ENCODE measurements around the gene NUDT14.

Gene NUDT14

DNA sequence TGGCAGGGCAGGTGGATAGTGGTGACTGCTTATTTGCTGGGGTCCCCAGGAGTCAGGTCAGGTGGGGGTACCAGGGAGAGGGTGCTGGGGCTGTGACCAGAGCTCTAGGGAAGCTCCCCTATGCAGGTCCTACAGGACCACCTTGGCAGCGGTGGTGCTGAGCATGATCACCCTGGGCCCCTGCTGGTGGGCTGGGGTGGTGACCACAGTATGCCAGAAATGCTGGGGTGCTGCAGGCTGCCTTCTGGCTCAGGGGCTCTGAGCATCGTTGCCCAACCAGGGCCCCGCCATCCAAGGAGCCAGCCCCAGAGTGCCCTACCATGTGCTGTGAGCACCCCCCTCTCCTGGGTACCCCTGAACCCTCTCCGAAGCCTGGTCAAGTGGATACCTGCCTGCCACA lies 17.5 kb upstream of the NUDT14 start:
- no peak for ATAC-seq
- TF ChIP-seq ZC3H10 (CRISPR knock-in tag; IDR thresholded peaks at IDR 0.05) (no peak), PPARA (CRISPR knock-in tag; IDR thresholded peaks at IDR 0.05; ENCODE audit: borderline replicate concordance) (no peak), ZFP3 (CRISPR knock-in tag; IDR thresholded peaks at IDR 0.05) (no peak), OSR1 (CRISPR knock-in tag; IDR thresholded peaks at IDR 0.05) (no peak), ESRRG (CRISPR knock-in tag; IDR thresholded peaks at IDR 0.05) (no peak), ZFP30 (CRISPR knock-in tag; IDR thresholded peaks at IDR 0.05) (no peak), ARNTL (CRISPR knock-in tag; IDR thresholded peaks at IDR 0.05; ENCODE audit: borderline replicate concordance, low read depth) (no peak), ISL1 (CRISPR knock-in tag; IDR thresholded peaks at IDR 0.05) (no peak), RARB (CRISPR knock-in tag; IDR thresholded peaks at IDR 0.05) (no peak)
- TF ChIP-seq, protein P1, sequence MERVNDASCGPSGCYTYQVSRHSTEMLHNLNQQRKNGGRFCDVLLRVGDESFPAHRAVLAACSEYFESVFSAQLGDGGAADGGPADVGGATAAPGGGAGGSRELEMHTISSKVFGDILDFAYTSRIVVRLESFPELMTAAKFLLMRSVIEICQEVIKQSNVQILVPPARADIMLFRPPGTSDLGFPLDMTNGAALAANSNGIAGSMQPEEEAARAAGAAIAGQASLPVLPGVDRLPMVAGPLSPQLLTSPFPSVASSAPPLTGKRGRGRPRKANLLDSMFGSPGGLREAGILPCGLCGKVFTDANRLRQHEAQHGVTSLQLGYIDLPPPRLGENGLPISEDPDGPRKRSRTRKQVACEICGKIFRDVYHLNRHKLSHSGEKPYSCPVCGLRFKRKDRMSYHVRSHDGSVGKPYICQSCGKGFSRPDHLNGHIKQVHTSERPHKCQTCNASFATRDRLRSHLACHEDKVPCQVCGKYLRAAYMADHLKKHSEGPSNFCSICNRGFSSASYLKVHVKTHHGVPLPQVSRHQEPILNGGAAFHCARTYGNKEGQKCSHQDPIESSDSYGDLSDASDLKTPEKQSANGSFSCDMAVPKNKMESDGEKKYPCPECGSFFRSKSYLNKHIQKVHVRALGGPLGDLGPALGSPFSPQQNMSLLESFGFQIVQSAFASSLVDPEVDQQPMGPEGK (CRISPR knock-in tag; IDR thresholded peaks at IDR 0.05; ENCODE audit: borderline replicate concordance), result no peak
- TF ChIP-seq, protein P2, sequence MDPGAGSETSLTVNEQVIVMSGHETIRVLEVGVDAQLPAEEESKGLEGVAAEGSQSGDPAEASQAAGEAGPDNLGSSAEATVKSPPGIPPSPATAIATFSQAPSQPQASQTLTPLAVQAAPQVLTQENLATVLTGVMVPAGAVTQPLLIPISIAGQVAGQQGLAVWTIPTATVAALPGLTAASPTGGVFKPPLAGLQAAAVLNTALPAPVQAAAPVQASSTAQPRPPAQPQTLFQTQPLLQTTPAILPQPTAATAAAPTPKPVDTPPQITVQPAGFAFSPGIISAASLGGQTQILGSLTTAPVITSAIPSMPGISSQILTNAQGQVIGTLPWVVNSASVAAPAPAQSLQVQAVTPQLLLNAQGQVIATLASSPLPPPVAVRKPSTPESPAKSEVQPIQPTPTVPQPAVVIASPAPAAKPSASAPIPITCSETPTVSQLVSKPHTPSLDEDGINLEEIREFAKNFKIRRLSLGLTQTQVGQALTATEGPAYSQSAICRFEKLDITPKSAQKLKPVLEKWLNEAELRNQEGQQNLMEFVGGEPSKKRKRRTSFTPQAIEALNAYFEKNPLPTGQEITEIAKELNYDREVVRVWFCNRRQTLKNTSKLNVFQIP (CRISPR knock-in tag; IDR thresholded peaks at IDR 0.05; ENCODE audit: borderline replicate concordance, low read depth), result no peak
- TF ChIP-seq, protein P3, sequence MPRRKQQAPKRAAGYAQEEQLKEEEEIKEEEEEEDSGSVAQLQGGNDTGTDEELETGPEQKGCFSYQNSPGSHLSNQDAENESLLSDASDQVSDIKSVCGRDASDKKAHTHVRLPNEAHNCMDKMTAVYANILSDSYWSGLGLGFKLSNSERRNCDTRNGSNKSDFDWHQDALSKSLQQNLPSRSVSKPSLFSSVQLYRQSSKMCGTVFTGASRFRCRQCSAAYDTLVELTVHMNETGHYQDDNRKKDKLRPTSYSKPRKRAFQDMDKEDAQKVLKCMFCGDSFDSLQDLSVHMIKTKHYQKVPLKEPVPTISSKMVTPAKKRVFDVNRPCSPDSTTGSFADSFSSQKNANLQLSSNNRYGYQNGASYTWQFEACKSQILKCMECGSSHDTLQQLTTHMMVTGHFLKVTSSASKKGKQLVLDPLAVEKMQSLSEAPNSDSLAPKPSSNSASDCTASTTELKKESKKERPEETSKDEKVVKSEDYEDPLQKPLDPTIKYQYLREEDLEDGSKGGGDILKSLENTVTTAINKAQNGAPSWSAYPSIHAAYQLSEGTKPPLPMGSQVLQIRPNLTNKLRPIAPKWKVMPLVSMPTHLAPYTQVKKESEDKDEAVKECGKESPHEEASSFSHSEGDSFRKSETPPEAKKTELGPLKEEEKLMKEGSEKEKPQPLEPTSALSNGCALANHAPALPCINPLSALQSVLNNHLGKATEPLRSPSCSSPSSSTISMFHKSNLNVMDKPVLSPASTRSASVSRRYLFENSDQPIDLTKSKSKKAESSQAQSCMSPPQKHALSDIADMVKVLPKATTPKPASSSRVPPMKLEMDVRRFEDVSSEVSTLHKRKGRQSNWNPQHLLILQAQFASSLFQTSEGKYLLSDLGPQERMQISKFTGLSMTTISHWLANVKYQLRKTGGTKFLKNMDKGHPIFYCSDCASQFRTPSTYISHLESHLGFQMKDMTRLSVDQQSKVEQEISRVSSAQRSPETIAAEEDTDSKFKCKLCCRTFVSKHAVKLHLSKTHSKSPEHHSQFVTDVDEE (CRISPR knock-in tag; IDR thresholded peaks at IDR 0.05), result no peak

DNA sequence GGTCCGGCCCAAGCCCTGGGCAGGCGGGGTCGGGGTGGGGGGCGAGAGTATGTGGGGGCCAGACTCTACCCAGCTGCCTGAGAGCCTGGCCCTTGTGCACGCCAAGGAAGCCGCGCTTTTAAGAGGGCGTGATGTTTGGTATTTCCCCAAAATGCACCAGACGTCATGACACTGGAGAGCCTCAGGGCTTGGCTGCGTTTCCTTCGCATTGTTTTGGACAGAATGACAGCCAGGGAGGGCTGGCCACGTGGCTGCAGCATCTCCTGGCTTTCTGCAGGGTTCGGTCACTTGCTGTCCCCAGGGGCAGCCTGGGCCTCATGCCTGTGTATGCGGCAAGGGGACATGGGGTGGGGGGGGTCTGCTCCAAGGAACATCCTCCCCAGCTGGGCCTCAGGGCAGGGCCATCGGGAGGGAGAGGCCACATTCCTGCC lies 16.1 kb upstream of the NUDT14 start:
- no peak for TF ChIP-seq RARB (CRISPR knock-in tag; IDR thresholded peaks at IDR 0.05)
- TF ChIP-seq ZNF70 (CRISPR knock-in tag; IDR thresholded peaks at IDR 0.05), result no peak
- TF ChIP-seq OSR1 (CRISPR knock-in tag; IDR thresholded peaks at IDR 0.05), result no peak
- TF ChIP-seq, protein P4, sequence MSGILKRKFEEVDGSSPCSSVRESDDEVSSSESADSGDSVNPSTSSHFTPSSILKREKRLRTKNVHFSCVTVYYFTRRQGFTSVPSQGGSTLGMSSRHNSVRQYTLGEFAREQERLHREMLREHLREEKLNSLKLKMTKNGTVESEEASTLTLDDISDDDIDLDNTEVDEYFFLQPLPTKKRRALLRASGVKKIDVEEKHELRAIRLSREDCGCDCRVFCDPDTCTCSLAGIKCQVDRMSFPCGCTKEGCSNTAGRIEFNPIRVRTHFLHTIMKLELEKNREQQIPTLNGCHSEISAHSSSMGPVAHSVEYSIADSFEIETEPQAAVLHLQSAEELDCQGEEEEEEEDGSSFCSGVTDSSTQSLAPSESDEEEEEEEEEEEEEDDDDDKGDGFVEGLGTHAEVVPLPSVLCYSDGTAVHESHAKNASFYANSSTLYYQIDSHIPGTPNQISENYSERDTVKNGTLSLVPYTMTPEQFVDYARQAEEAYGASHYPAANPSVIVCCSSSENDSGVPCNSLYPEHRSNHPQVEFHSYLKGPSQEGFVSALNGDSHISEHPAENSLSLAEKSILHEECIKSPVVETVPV (CRISPR knock-in tag; IDR thresholded peaks at IDR 0.05), result no peak
- TF ChIP-seq ZFP3 (CRISPR knock-in tag; IDR thresholded peaks at IDR 0.05), result no peak
- TF ChIP-seq PPARA (CRISPR knock-in tag; IDR thresholded peaks at IDR 0.05; ENCODE audit: borderline replicate concordance), result no peak
- no peak for TF ChIP-seq SNAI2 (CRISPR knock-in tag; IDR thresholded peaks at IDR 0.05)
- TF ChIP-seq ZNF565 (CRISPR knock-in tag; conservative IDR thresholded peaks at IDR 0.05; ENCODE audit: low read depth), result no peak
- TF ChIP-seq, protein P1 (CRISPR knock-in tag; IDR thresholded peaks at IDR 0.05; ENCODE audit: borderline replicate concordance), result no peak
- no peak for TF ChIP-seq ISL1 (CRISPR knock-in tag; IDR thresholded peaks at IDR 0.05)
- no peak for TF ChIP-seq ARNTL (CRISPR knock-in tag; IDR thresholded peaks at IDR 0.05; ENCODE audit: borderline replicate concordance, low read depth)
- no peak for TF ChIP-seq TCF4 (CRISPR knock-in tag; IDR thresholded peaks at IDR 0.05; ENCODE audit: borderline replicate concordance)
- no peak for ATAC-seq

DNA sequence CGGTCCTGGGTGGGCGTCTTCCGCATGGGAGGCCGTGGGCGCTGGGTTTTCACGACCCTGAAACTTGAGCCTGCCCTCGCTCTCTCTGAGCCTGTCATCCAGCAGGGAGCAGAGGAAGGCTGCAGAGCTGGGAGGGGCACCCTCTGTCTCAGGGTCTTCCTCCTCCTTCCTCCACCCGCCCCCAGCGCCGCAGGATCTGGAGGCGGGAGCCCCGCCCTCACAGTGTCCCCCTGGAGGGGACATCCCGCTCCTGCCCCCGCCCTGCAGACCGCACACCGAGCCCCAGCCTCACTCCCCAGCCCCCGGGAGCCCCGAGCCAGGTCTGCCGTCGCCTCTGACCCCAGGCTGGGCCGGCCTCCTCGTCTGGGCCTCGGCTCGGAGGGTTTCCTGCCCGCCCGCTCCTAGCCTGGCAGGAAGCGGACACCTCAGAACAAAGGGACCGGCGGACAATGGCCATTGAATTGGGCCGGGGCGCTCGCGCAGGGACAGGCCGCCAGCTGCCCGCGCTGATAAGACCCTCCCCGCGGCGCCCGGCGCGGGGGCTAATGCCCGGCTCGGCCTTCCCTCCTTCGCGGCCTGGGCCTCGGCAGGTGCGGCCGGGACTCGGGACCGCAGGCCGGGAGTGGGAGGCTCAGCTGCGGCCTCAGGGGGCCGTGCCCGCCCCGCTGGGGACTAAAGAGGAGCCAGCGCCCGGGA lies 15.3 kb upstream of the NUDT14 start:
- TF ChIP-seq ZNF70 (CRISPR knock-in tag; IDR thresholded peaks at IDR 0.05) (no peak), ARNTL (CRISPR knock-in tag; IDR thresholded peaks at IDR 0.05; ENCODE audit: borderline replicate concordance, low read depth) (no peak), ZNF565 (CRISPR knock-in tag; conservative IDR thresholded peaks at IDR 0.05; ENCODE audit: low read depth) (no peak), GLIS3 (CRISPR knock-in tag; IDR thresholded peaks at IDR 0.05) (no peak), SNAI2 (CRISPR knock-in tag; IDR thresholded peaks at IDR 0.05) (no peak), PPARA (CRISPR knock-in tag; IDR thresholded peaks at IDR 0.05; ENCODE audit: borderline replicate concordance) (no peak), ZFP30 (CRISPR knock-in tag; IDR thresholded peaks at IDR 0.05) (no peak), ISL1 (CRISPR knock-in tag; IDR thresholded peaks at IDR 0.05) (no peak), ESRRG (CRISPR knock-in tag; IDR thresholded peaks at IDR 0.05) (no peak), RARB (CRISPR knock-in tag; IDR thresholded peaks at IDR 0.05) (no peak), ZFP3 (CRISPR knock-in tag; IDR thresholded peaks at IDR 0.05) (no peak), TOX (CRISPR knock-in tag; IDR thresholded peaks at IDR 0.05; ENCODE audit: borderline replicate concordance) (no peak), CSDC2 (CRISPR knock-in tag; IDR thresholded peaks at IDR 0.05) (no peak)
- TF ChIP-seq, protein P3 (CRISPR knock-in tag; IDR thresholded peaks at IDR 0.05), result no peak
- no peak for ATAC-seq
